Measurements from ENCODE around the gene INTS6L. TPM values are rescaled to one million over a fixed set of nuclear protein-coding genes. Genes with fewer than 3 reads are reported as not detected.

Gene INTS6L
- total RNA-seq, 2 donors from 2014 or later = 9.9 to 12.2 TPM

GRCh38 chrX:135520022-135520552, 373 bp upstream of the INTS6L start:
- Histone ChIP-seq H3K27ac (peak overlapping the region; percentile 92 to 94), H3K4me1 (peaks cover 0 to 5% of the 10 kb centered on the region in 2 donors), H3K27me3 (no peaks in the 10 kb centered on the region), H3K4me3 (peak overlapping the region; percentile 64 to 67), H3K36me3 (no peaks in the 10 kb centered on the region), H3K9me3 (no peaks in the 10 kb centered on the region)
- no peak for DNase-seq (ENCODE audit: low spot score)
- no peak for TF ChIP-seq CTCF (IDR thresholded peaks at IDR 0.05)

GRCh38 chrX:135521405-135522131, 1.1 kb downstream of the INTS6L start:
- no peaks in the 10 kb centered on the region for H3K36me3 ChIP-seq
- peak; percentile 76 for DNase-seq (ENCODE audit: low spot score)
- peaks cover 0 to 5% of the 10 kb centered on the region in 2 donors for H3K4me1 ChIP-seq
- peak overlapping the region; percentile 64 to 67 for H3K4me3 ChIP-seq
- no peak for TF ChIP-seq CTCF (IDR thresholded peaks at IDR 0.05)
- no peaks in the 10 kb centered on the region for H3K27me3 ChIP-seq
- H3K27ac ChIP-seq = peak overlapping the region; percentile 92 to 94
- H3K9me3 ChIP-seq = no peaks in the 10 kb centered on the region

GRCh38 chrX:135522132-135522530, 1.7 kb downstream of the INTS6L start:
- no peak for DNase-seq (ENCODE audit: low spot score)
- Histone ChIP-seq H3K36me3 (no peaks in the 10 kb centered on the region), H3K27me3 (no peaks in the 10 kb centered on the region), H3K4me3 (peak overlapping the region; percentile 29 to 51), H3K4me1 (peaks cover 0 to 5% of the 10 kb centered on the region in 2 donors), H3K9me3 (no peaks in the 10 kb centered on the region), H3K27ac (peak overlapping the region; percentile 81 to 89)
- no peak for TF ChIP-seq CTCF (IDR thresholded peaks at IDR 0.05)

- H3K27ac ChIP-seq = peak overlapping the region in 1 of 2 donors; percentile 89
- TF ChIP-seq CTCF (IDR thresholded peaks at IDR 0.05) = no peak
- H3K9me3 ChIP-seq = no peaks in the 10 kb centered on the region
- no peaks in the 10 kb centered on the region for H3K27me3 ChIP-seq
- DNase-seq (ENCODE audit: low spot score) = no peak
- peaks cover 0 to 11% of the 10 kb centered on the region in 2 donors for H3K4me1 ChIP-seq
- no peak overlapping the region for H3K4me3 ChIP-seq
- H3K36me3 ChIP-seq = no peaks in the 10 kb centered on the region
Observed at GRCh38 chrX:135522878-135523693, 2.6 kb downstream of the INTS6L start.

- H3K9me3 ChIP-seq = no peaks in the 10 kb centered on the region
- H3K4me3 ChIP-seq = no peak overlapping the region
- peak overlapping the region in 1 of 2 donors; percentile 40 for H3K27ac ChIP-seq
- H3K27me3 ChIP-seq = no peaks in the 10 kb centered on the region
- H3K36me3 ChIP-seq = no peaks in the 10 kb centered on the region
- no peak for DNase-seq (ENCODE audit: low spot score)
- H3K4me1 ChIP-seq = peaks cover 0 to 6% of the 10 kb centered on the region in 2 donors
- TF ChIP-seq CTCF (IDR thresholded peaks at IDR 0.05) = no peak
Observed at GRCh38 chrX:135528254-135528653, 7.8 kb downstream of the INTS6L start.
